Neutrophil (primary cell): ENCODE data around the gene GPR35.

Source experiments
- H3K27ac ChIP-seq: fragments of 200-600 bp; sonication (generic); 2 replicates; pipeline ENCODE4 v1.5.1; 2016; ENCODE audit warnings: mild to moderate bottlenecking, moderate library complexity
- H3K27me3 ChIP-seq: fragments of 200-600 bp; sonication (generic); 2 replicates; pipeline ENCODE4 v1.6.0; 2016; ENCODE audit warnings: mild to moderate bottlenecking
- H3K36me3 ChIP-seq: fragments of 200-600 bp; sonication (generic); 2 replicates; pipeline ENCODE4 v1.5.1; 2017
- H3K4me1 ChIP-seq, 2 experiments: fragments of 200-600 bp in 1 of 2; sonication (generic) in 1 of 2; 1 replicate in 1 of 2; 2 replicates in 1 of 2; pipeline versions ENCODE4 v1.5.1 to v1.6.1; 2013 to 2016; ENCODE audit warnings: low read depth in 1 of 2, low read length in 1 of 2, mild to moderate bottlenecking in 1 of 2, moderate library complexity in 1 of 2; ENCODE audit not compliant: control insufficient read depth in 1 of 2, insufficient read depth in 1 of 2
- H3K4me3 ChIP-seq, 2 experiments: fragments of 200-600 bp in 1 of 2; sonication (generic) in 1 of 2; 1 replicate in 1 of 2; 2 replicates in 1 of 2; pipeline ENCODE4 v1.5.1; 2013 to 2016; ENCODE audit warnings: low read depth in 1 of 2, low read length in 1 of 2, mild to moderate bottlenecking in 1 of 2, moderate library complexity in 1 of 2
- H3K9me3 ChIP-seq: fragments of 200-600 bp; sonication (generic); 2 replicates; pipeline ENCODE4 v1.5.1; 2016
- CTCF ChIP-seq: fragments of 200-600 bp; sonication (generic); IDR thresholded peaks from 2 replicates; pipeline ENCODE4 v1.5.1; 2016; ENCODE audit warnings: antibody characterized with exemption

GPR35 gene

GRCh38 chr2:240578488-240578887, 46.8 kb upstream of the GPR35 start:
- Histone ChIP-seq H3K27me3 (no peaks in the 10 kb centered on the region), H3K9me3 (no peaks in the 10 kb centered on the region), H3K36me3 (peaks cover 56% of the 10 kb centered on the region), H3K4me1 (peaks cover 32 to 36% of the 10 kb centered on the region in 2 experiments), H3K4me3 (no peak overlapping the region), H3K27ac (peak overlapping the region; percentile 86)
- no peak for TF ChIP-seq CTCF

- Histone ChIP-seq H3K27ac (peak overlapping the region; percentile 86), H3K9me3 (no peaks in the 10 kb centered on the region), H3K4me3 (peak overlapping the region; percentile 33 to 43), H3K27me3 (no peaks in the 10 kb centered on the region), H3K36me3 (peaks cover 49% of the 10 kb centered on the region), H3K4me1 (peaks cover 32 to 36% of the 10 kb centered on the region in 2 experiments)
- TF ChIP-seq CTCF = no peak
Observed at GRCh38 chr2:240579071-240579762, 46.1 kb upstream of the GPR35 start.

GRCh38 chr2:240579771-240580614, 45.3 kb upstream of the GPR35 start:
- peak; percentile 85 for TF ChIP-seq CTCF
- Histone ChIP-seq H3K4me3 (peak overlapping the region; percentile 33 to 43), H3K4me1 (peaks cover 36 to 43% of the 10 kb centered on the region in 2 experiments), H3K36me3 (peaks cover 41% of the 10 kb centered on the region), H3K27ac (peak overlapping the region; percentile 86), H3K9me3 (no peaks in the 10 kb centered on the region), H3K27me3 (no peaks in the 10 kb centered on the region)

- Histone ChIP-seq H3K4me1 (peaks cover 48 to 55% of the 10 kb centered on the region in 2 experiments), H3K27me3 (no peaks in the 10 kb centered on the region), H3K27ac (no peak overlapping the region), H3K4me3 (no peak overlapping the region), H3K9me3 (no peaks in the 10 kb centered on the region), H3K36me3 (peaks cover 23% of the 10 kb centered on the region)
- TF ChIP-seq CTCF = no peak
Observed at GRCh38 chr2:240581811-240582210, 43.5 kb upstream of the GPR35 start.

GRCh38 chr2:240582781-240583180, 42.5 kb upstream of the GPR35 start:
- H3K27me3 ChIP-seq = no peaks in the 10 kb centered on the region
- H3K36me3 ChIP-seq = peaks cover 13% of the 10 kb centered on the region
- no peak overlapping the region for H3K27ac ChIP-seq
- no peaks in the 10 kb centered on the region for H3K9me3 ChIP-seq
- peaks cover 57 to 64% of the 10 kb centered on the region in 2 experiments for H3K4me1 ChIP-seq
- no peak for TF ChIP-seq CTCF
- H3K4me3 ChIP-seq = no peak overlapping the region
